Stimulated activated CD8-positive, alpha-beta memory T cell treated with anti-CD3 and anti-CD28 coated beads, Interleukin-7, amount 100 ng/mL, for 1 hour (primary cell): ENCODE data around the gene CTNNA1.
"Not testable (repeated sequence)": the region's sequence is repeated elsewhere in the genome, so short reads cannot be mapped to it uniquely, and the experiment has no call there.

ENCODE experiments used
- DNase-seq, 2 donors: peaks; one replicate each; pipeline ENCODE4 v3.0.0-alpha.2; 2020; ENCODE audit warnings: low read depth in 2 of 2

The CTNNA1 gene

DNA sequence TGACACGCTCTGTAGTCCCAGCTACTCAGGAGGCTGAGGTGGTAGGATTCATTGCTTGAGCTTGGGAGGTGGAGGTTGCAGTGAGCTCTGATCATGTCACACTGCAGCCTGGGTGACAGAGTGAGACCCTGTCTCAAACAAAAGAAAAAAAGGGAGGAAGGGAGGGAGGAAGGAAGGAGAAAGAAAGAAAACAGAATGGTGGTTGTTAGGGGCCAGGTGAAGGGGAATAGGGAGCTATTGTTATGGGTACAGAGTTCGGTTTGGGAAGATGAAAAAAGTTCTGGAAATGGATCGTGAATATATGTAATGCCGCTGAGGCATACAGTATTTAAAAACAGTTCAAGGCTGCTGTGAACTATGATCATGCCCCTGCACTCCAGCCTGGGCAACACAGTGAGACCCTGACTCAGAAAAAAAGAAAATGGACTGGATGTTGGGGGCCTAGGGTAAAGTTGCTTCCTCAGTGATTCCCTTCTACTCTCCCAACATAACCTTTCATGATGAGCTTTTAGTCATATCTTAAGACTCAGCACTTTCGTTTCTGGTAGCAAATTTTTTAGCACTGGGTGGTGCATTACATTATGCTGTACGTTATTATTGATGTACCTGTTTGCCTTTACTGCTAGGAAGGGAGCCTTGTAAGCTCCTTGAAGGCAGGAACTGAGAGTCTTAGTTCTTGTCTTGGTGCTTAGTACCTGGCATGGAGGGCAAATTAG lies 4.0 kb downstream of the CTNNA1 start:
- DNase-seq: no peak

DNA sequence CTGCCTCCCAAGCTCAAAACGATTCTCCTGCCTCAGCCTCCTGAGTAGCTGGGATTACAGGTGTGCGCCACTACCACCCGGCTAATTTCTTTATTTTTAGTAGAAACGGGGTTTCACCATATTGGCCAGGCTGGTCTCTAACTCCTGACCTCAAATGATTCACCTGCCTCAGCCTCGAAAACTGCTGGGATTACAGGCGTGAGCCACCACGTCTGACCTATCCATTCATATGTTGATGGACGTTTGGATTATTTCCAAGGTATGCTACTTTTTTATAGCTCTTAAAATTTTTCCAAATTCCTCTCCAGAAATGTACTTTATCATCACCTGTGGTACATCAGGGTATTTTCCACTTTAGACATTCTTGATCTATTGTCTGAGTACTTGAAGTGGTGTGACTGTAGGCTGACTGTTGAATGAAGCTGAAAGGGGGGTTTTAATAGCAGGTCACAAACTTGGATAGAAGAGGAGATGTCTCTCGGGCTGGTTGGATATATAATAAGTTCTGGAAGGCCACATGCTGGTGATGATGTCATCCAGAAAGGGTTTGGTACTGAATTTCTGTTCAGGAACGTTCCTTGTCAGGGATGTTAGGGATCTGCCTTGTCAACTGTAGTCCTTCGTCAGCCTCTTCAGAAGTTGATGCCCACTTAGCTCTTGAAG lies 7.4 kb downstream of the CTNNA1 start:
- no peak for DNase-seq

- DNase-seq: not testable (repeated sequence)
Measured at GRCh38 chr5:138761115-138761514, 7.9 kb downstream of the CTNNA1 start.

DNA sequence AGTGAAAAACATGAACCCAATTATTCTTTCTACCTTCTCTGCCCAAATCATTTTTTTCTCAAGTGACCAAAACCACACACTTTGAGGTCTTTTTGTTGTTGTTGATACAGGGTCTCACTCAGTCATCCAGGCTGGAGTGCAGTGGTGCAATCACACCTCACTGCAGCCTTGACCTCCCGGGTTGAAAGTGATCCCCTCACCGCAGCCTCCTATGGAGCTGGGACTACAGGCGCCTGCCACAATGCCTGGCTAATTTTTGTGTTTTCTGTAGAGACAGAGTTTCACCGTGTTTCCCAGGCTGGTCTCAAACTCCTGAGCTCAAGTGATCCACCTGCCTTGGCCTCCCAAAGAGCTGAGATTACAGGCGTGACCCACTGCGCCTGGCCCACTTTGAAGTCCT lies 8.4 kb downstream of the CTNNA1 start:
- not testable (repeated sequence) for DNase-seq

DNA sequence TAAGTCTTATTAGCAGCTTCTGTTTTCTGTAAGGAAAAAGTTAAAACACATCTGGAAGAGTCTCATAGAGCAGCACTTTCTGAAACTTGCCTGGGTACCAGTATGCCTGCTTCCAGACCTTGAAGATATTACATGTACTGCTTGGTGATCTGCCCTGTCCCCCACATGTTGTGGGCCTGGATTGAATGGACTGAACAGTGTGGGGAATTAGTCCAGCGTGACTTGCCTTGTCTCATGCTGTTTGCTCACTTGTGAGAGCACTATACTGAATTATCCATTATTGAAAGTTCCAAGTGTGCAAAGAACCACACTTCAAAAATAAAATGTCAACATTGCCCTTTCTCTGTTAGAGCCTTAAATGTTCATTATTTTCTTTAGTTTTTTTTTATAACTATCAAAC lies 8.9 kb downstream of the CTNNA1 start:
- no peak for DNase-seq

DNA sequence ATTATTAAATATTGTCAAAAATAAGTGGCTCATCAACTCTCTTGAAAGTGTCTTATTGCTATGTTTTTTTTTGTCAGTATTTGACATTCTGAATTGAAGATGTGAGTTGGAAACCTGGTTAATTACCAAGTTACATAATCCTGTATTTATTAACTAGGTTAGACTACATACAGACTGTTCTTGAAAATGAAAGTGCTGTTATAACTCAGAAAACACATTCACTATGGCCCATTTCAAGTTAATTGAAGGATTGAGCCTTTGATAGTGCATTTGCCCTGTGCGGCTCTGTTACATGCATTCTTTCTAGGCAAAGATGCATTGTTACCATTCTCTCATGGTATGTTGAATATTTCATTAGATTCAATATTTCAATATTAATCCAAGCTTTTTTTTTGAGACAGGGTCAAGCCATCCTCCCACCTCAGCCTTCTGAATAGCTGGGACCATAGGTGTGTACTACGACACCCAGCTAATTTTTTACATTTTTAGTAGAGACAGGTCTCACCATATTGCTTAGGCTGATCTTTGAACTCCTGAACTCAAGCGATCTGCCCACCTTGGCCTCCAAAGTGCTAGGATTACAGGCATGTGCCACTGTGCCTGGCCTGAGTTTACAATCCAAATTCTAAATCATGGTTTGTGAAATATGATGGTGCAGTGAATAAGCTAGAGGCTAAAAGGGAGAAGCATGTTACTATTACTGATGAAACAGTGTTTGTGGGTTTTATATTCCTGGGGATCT lies 10.0 kb downstream of the CTNNA1 start:
- no peak for DNase-seq

GRCh38 chr5:138770291-138770690 lies 17.1 kb downstream of the CTNNA1 start:
- no peak for DNase-seq

DNA sequence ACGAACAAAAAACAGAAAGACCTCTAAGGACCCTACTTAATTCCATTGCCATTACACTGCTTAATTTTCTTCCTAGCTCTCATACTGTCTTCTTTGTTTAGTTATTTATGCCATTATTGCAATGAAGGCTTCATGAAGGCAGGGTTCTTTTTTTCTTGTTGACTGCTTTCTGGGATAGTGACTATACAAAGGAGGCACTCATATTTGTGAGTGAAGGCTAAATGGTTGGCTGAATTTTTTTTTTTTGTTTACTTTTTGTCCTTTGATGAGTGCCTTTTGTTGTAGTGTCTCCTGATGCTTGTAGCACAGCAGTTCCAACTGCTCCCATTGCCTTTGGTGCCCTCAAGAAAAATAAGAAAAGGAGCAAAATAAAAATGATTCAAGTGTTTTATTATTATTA lies 17.8 kb downstream of the CTNNA1 start:
- DNase-seq: no peak

DNA sequence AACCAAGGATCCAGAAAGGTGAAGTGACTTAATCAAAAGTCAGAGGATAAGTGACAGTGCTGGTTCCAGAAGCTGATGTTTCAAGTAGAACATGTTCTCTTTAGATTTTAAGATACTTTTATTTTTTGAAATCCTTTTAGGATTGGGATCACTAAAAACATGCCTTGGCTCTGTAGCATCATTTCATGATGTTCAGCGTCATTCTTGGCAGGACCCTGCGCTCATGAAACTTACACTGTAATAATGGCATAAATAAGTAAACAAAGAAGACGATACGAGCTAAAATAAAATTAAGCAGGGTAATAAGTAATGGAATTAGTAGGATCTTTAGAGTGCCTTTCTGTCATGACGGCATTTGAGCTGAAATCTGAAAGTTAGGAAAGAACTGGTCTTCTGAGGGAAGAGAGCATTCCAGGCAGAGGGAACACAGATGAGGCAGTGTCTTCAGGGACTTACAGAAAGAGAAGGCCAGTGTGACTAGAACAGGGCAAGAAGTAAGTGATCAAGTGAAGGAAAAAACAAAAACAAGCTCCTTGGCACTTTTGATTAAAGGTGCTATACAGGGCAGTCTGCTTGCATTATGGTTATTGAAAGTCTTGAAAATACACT lies 19.9 kb downstream of the CTNNA1 start:
- no peak for DNase-seq

DNA sequence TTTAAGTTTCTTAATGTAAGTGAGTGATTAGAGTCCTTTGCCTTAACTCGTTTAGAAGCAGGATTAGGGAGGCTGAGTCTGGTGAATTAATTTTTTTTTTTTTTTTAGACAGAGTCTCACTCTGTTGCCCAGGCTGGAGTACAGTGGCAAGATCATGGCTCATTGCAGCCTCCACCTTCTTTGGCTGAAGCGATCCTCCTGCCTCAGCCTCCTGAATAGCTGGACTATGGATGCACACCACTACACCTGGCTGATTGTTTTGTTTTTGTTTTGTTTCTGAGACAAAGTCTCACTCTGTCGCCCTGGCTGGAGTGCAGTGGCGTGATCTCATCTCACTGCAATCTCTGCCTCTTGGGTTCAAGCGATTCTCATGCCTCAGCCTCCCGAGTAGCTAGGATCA lies 20.4 kb downstream of the CTNNA1 start:
- not testable (repeated sequence) for DNase-seq

- DNase-seq: no peak
Measured at GRCh38 chr5:138775034-138775433, 21.8 kb downstream of the CTNNA1 start.

DNA sequence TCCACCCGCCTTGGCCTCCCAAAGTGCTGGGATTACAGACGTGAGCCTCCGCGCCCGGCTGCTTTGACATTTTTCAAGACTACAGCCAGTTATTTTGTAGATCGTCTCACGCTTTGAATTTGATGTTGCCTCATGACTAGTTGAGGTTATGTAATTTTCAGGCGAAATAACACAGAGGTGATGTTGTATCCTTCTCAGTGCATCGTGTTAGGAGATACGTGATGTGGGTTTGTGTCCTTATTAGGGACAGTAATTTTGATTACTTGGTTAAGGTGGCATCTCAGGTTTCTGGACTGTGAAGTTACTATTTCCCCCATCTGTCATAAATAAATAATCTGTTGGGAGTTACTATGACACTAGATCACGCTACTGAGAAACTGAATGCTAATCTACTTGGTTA lies 25.0 kb downstream of the CTNNA1 start:
- no peak for DNase-seq

GRCh38 chr5:138783976-138784375 lies 30.8 kb downstream of the CTNNA1 start:
- no peak for DNase-seq

GRCh38 chr5:138784590-138784989 lies 31.4 kb downstream of the CTNNA1 start:
- DNase-seq: no peak

GRCh38 chr5:138789771-138790242 lies 36.6 kb downstream of the CTNNA1 start:
- no peak for DNase-seq

DNA sequence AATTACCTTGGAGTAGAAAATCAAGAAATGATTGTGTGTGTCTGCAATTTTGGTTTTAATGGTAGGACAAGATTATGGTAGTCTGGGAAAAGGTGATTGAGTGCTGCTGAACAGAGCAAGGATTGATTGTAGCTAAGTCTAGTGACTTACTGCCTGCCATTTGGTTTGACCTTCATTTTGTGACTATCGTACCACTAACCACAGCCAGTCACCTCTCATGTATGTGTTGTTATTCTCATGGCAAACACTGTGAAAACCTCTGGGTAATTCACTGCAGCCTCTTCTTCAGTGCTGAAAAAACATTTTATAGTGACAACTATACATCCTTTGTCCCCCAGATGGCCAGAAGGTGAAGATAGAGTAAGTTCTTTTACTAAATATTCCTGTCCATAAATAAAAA lies 37.5 kb downstream of the CTNNA1 start:
- DNase-seq: no peak

DNA sequence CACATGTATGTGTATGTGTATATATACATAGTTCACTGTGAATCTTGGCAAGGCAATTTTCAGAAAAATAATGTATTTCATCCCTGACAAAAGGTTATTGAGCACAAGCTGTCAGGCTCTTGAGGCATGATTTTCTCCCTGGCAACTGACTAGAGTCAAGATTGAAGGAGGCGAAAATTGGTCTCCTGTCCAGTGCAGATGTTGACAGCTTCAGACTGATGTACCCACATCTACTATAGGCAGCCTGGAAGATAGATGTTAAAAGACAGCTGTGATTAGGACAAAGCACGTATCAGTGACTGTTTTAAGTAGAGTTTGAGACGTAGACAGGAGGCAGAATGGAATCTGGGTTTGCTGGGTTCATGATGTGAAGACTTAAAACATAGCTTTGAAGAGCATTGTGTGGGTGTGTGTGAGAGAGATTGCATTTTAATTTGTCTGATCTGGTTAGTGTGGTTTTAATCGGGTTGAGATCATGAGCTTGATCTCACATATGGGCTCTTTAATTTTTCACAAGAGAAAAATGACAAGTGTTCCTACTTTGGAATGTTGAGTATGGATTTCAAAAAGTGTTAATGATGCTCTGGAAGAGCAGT lies 39.1 kb downstream of the CTNNA1 start:
- no peak for DNase-seq

DNA sequence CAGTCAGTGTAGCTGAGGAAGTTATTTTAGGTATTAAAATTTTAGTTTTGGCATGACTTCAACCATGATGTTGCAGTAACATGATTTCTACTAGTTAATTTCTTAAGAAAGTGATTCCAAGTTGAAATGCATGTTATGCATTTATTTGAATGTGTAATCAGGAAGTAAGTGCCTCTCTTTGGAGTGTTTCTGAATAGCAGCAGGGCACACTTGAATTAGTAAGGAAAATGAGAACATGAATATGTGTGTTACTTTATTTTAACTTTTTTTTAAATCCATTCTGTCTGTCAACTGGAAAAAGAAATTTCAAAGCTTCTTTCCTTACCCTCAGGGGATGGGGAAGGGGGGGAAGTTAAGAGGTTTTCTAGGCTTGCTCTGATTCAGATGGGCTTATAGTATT lies 40.4 kb downstream of the CTNNA1 start:
- no peak for DNase-seq

DNA sequence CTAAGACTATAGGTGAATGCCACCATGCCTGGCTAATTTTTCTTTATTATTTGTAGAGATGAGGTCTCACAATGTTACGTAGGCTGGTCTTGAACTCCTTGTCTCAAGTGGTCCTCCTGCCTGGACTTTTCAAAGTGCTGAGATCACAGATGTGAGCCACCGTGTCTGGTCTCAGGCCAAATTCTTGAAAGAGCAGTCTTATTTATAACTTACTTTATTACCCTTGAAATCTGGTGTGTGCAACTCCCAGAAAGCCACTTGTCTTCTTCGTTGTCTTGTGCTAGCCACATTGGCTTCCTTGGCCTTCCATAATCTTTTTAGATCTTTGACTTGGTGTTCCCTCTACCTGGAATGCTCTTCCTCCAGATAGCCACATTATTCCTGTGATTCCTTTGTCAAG lies 50.1 kb downstream of the CTNNA1 start:
- no peak for DNase-seq

- no peak for DNase-seq
Measured at GRCh38 chr5:138803935-138804334, 50.7 kb downstream of the CTNNA1 start.

GRCh38 chr5:138805096-138805495 lies 51.9 kb downstream of the CTNNA1 start:
- no peak for DNase-seq

GRCh38 chr5:138807182-138807581 lies 54.0 kb downstream of the CTNNA1 start:
- no peak for DNase-seq
